ENCODE results near the gene TNFAIP8.

The TNFAIP8 gene

GRCh38 chr5:119335261-119335677, 20.6 kb upstream of the TNFAIP8 start:
- Mint-ChIP-seq H3K27ac (no peak overlapping the region), H3K4me1 (peaks cover 48% of the 10 kb centered on the region), H3K36me3 (ENCODE audit: low read depth) (no peaks in the 10 kb centered on the region), H3K9me3 (no peaks in the 10 kb centered on the region), H3K27me3 (ENCODE audit: low read depth, poor library complexity) (no peaks in the 10 kb centered on the region), H3K4me3 (no peak overlapping the region)
- no peak for DNase-seq
- TF ChIP-seq CTCF (IDR thresholded peaks at IDR 0.05), result no peak

- Mint-ChIP-seq H3K36me3 (ENCODE audit: low read depth) (no peaks in the 10 kb centered on the region), H3K27ac (no peak overlapping the region), H3K4me1 (peaks cover 49% of the 10 kb centered on the region), H3K9me3 (no peaks in the 10 kb centered on the region), H3K4me3 (no peak overlapping the region), H3K27me3 (ENCODE audit: low read depth, poor library complexity) (no peaks in the 10 kb centered on the region)
- DNase-seq, result no peak
- no peak for TF ChIP-seq CTCF (IDR thresholded peaks at IDR 0.05)
These were observed 19.6 kb upstream of the TNFAIP8 start for GRCh38 chr5:119336262-119336661.

- no peak for DNase-seq
- TF ChIP-seq CTCF (IDR thresholded peaks at IDR 0.05), result no peak
- no peaks in the 10 kb centered on the region for H3K36me3 Mint-ChIP-seq (ENCODE audit: low read depth)
- peaks cover 43% of the 10 kb centered on the region for H3K4me1 Mint-ChIP-seq
- no peaks in the 10 kb centered on the region for H3K9me3 Mint-ChIP-seq
- H3K4me3 Mint-ChIP-seq, result no peak overlapping the region
- H3K27ac Mint-ChIP-seq, result peak overlapping the region; percentile 6
- H3K27me3 Mint-ChIP-seq (ENCODE audit: low read depth, poor library complexity), result no peaks in the 10 kb centered on the region
These were observed 18.8 kb upstream of the TNFAIP8 start for GRCh38 chr5:119336845-119337580.

GRCh38 chr5:119338326-119338946, 17.4 kb upstream of the TNFAIP8 start:
- no peaks in the 10 kb centered on the region for H3K36me3 Mint-ChIP-seq (ENCODE audit: low read depth)
- no peak for TF ChIP-seq CTCF (IDR thresholded peaks at IDR 0.05)
- H3K27ac Mint-ChIP-seq, result no peak overlapping the region
- H3K9me3 Mint-ChIP-seq, result no peaks in the 10 kb centered on the region
- no peak for DNase-seq
- H3K27me3 Mint-ChIP-seq (ENCODE audit: low read depth, poor library complexity), result no peaks in the 10 kb centered on the region
- no peak overlapping the region for H3K4me3 Mint-ChIP-seq
- H3K4me1 Mint-ChIP-seq, result peaks cover 31% of the 10 kb centered on the region

GRCh38 chr5:119339344-119339743, 16.5 kb upstream of the TNFAIP8 start:
- Mint-ChIP-seq H3K9me3 (no peaks in the 10 kb centered on the region), H3K36me3 (ENCODE audit: low read depth) (no peaks in the 10 kb centered on the region), H3K4me1 (peaks cover 27% of the 10 kb centered on the region), H3K4me3 (no peak overlapping the region), H3K27ac (no peak overlapping the region), H3K27me3 (ENCODE audit: low read depth, poor library complexity) (no peaks in the 10 kb centered on the region)
- TF ChIP-seq CTCF (IDR thresholded peaks at IDR 0.05), result no peak
- DNase-seq, result no peak

GRCh38 chr5:119339965-119340364, 15.9 kb upstream of the TNFAIP8 start:
- no peaks in the 10 kb centered on the region for H3K36me3 Mint-ChIP-seq (ENCODE audit: low read depth)
- H3K4me3 Mint-ChIP-seq, result no peak overlapping the region
- no peak for TF ChIP-seq CTCF (IDR thresholded peaks at IDR 0.05)
- H3K9me3 Mint-ChIP-seq, result no peaks in the 10 kb centered on the region
- no peaks in the 10 kb centered on the region for H3K27me3 Mint-ChIP-seq (ENCODE audit: low read depth, poor library complexity)
- peak overlapping the region; percentile 33 for H3K27ac Mint-ChIP-seq
- no peak for DNase-seq
- H3K4me1 Mint-ChIP-seq, result peaks cover 27% of the 10 kb centered on the region
